OCI-LY1 (cell line): ENCODE results near the gene FGGY.

Source experiments
- EZH2 ChIP-seq: fragments of 200-600 bp; sonication (generic), shearing (Covaris generic); IDR thresholded peaks from 2 replicates; pipeline ENCODE4 v1.8.0; 2017; ENCODE audit warnings: borderline replicate concordance, mixed run types, mild to moderate bottlenecking, antibody characterized with exemption, low read length, moderate library complexity, mixed read lengths
- TF ChIP-seq, protein P1 (sequence below): fragments of 200-600 bp; sonication (generic), shearing (Covaris generic); IDR thresholded peaks from 2 replicates; pipeline ENCODE4 v1.5.1; 2017; ENCODE audit warnings: mild to moderate bottlenecking, antibody characterized with exemption, low read length, moderate library complexity, mixed read lengths

DNA sequence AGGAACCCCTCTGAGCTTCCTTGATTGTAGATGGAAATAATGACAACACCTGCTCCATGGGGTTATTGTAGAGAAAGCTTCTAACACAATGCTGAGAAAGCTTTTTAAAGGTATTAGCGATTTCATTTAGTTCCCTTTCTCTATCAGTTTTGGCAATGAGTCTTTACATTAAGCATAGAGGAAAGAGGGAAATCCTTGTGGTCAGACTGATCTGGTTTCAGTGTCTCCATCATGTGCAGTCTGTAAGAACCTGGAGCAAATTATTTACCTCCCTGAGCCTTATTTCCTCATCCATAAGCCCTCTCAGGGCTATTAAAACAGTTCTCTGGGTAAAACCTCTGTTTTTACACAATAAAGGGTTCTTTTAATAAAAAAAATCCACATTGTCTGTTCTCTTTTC is 87.5 kb downstream of the FGGY start:
- TF ChIP-seq, protein P1, sequence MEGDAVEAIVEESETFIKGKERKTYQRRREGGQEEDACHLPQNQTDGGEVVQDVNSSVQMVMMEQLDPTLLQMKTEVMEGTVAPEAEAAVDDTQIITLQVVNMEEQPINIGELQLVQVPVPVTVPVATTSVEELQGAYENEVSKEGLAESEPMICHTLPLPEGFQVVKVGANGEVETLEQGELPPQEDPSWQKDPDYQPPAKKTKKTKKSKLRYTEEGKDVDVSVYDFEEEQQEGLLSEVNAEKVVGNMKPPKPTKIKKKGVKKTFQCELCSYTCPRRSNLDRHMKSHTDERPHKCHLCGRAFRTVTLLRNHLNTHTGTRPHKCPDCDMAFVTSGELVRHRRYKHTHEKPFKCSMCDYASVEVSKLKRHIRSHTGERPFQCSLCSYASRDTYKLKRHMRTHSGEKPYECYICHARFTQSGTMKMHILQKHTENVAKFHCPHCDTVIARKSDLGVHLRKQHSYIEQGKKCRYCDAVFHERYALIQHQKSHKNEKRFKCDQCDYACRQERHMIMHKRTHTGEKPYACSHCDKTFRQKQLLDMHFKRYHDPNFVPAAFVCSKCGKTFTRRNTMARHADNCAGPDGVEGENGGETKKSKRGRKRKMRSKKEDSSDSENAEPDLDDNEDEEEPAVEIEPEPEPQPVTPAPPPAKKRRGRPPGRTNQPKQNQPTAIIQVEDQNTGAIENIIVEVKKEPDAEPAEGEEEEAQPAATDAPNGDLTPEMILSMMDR: no peak
- no peak for TF ChIP-seq EZH2
